Activated gamma-delta T cell treated with anti-CD3 and anti-CD28 coated beads, Interleukin-2, amount 50 U/mL, for 16 hours (primary cell): ENCODE data around the gene HLA-DRB1.
"Not testable (repeated sequence)": the region's sequence is repeated elsewhere in the genome, so short reads cannot be mapped to it uniquely, and the experiment has no call there.

ENCODE experiments used
- DNase-seq: peaks from one replicate; pipeline ENCODE4 v3.0.0-alpha.2; 2020; ENCODE audit warnings: low read depth

The HLA-DRB1 gene

GRCh38 chr6:32558426-32559057, 31.1 kb downstream of the HLA-DRB1 start:
- DNase-seq = no peak

DNA sequence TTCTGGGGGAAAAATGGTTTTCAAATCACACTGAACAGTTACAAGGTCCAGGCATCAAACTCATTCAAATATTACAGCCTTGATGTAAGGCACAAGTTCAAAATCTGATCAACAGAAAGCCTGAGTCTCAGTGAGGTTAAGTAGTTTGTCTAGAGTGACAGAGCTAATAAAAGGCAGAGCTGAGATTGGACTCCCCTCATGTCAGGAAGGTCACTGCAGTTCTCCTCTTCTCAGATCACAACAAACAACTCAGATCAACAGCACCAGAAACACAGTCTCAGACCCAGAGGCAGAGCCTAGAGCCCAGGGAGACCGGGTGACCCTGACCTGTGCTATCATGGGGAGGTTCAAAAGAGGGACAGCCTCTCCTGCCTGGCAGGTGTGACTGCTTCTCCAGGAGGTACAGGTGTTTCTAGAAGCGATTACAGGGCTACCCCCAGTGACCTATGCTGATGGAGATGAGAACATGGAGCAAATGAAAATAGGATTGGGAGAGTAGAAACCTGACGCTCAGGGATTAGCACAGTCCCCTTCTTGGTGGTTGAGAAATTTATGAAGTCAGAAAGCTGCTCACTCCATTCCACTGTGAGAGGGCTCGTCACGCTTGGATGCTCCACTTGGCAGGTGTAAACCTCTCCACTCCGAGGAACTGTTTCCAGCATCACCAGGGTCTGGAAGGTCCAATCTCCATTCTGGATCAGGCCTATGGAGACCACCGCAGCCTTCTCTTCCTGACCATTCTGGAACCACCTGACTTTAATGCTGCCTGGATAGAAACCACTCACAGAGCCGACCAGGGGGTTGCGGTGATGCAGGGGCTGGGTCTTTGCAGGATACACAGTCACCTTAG, 35.3 kb downstream of the HLA-DRB1 start:
- DNase-seq = no peak

GRCh38 chr6:32553037-32553742, 36.5 kb downstream of the HLA-DRB1 start:
- no peak for DNase-seq

DNA sequence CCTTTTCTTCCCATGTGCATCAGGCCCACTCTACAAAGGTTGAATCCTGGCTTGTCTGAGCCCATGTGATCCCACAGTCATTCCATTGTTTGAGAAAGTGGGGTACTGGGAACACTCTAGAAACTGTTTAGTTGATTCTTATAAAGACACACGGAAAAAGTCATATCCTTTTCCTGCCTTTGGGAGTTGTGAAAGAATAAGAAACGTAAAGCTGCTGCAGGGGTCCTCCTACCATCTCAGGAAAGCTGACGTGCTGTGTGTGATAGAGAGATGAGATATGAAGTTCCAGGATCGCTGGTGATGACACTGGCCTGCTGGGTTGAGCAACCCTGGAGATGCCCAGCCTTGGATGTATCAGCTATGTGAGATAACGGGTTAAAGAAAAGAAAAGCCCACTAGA, 38.2 kb downstream of the HLA-DRB1 start:
- DNase-seq = no peak

GRCh38 chr6:32539839-32540238, 49.8 kb downstream of the HLA-DRB1 start:
- DNase-seq = no peak

DNA sequence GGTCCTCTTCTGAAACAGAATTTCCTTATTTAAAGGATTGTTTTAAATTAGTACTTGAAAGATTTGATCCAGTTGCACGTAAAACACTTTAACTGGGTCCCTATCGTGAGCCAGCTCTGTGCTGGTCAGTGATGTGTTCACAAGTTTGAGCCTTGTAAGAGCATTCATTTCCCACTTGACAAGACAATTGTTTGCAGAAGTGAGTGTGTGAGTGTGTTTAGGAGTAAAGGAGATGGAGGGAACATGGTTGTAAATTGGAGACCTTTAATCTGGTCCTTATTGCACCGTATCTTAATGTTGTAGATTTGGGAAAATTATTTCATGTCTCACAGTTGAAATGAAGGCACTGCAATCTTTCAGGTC, 59.2 kb downstream of the HLA-DRB1 start:
- DNase-seq = not testable (repeated sequence)

GRCh38 chr6:32529697-32530430, 59.8 kb downstream of the HLA-DRB1 start, which contains the start of gene HLA-DRB5:
Gene HLA-DRB5 (minus strand): TSS chr6:32530287. CDS start chr6:32530224, 63 bp downstream.
- peak; percentile 0 for DNase-seq
